GM12875 (cell line): ENCODE results near the gene TLK2.

Experiments
- H3K4me3 ChIP-seq: one replicate; pipeline ENCODE4 v1.5.1; 2011; ENCODE audit warnings: low read depth, low read length, control low read depth
- TF ChIP-seq, protein P1 (sequence below): IDR thresholded peaks from 2 replicates; pipeline ENCODE4 v1.5.1; 2011; ENCODE audit warnings: low read depth, mild to moderate bottlenecking, control low read depth, inconsistent platforms, low read length, moderate library complexity, borderline replicate concordance; ENCODE audit not compliant: insufficient read depth

The TLK2 gene

DNA sequence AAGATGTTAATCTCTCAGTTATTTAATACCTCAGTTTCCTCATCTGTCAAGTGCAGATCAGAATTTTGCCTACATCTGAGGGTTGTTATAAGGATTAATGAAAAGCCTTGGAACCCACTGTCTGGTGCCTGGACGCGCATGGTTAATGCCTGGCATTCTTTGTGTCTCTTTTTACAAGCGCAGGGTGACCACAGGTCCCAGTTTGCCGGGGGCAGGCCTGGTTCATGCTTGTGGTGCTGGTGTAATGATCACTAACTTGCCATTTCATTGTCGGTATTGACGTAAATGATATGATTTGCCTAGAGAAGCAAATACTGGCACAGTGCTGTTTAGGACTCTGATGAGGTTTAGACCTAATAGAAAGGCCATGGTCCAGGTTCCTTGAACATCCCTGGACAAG lies 172.0 kb downstream of the TLK2 start:
- TF ChIP-seq, protein P1, sequence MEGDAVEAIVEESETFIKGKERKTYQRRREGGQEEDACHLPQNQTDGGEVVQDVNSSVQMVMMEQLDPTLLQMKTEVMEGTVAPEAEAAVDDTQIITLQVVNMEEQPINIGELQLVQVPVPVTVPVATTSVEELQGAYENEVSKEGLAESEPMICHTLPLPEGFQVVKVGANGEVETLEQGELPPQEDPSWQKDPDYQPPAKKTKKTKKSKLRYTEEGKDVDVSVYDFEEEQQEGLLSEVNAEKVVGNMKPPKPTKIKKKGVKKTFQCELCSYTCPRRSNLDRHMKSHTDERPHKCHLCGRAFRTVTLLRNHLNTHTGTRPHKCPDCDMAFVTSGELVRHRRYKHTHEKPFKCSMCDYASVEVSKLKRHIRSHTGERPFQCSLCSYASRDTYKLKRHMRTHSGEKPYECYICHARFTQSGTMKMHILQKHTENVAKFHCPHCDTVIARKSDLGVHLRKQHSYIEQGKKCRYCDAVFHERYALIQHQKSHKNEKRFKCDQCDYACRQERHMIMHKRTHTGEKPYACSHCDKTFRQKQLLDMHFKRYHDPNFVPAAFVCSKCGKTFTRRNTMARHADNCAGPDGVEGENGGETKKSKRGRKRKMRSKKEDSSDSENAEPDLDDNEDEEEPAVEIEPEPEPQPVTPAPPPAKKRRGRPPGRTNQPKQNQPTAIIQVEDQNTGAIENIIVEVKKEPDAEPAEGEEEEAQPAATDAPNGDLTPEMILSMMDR: no peak
- H3K4me3 ChIP-seq: no peak overlapping the region

DNA sequence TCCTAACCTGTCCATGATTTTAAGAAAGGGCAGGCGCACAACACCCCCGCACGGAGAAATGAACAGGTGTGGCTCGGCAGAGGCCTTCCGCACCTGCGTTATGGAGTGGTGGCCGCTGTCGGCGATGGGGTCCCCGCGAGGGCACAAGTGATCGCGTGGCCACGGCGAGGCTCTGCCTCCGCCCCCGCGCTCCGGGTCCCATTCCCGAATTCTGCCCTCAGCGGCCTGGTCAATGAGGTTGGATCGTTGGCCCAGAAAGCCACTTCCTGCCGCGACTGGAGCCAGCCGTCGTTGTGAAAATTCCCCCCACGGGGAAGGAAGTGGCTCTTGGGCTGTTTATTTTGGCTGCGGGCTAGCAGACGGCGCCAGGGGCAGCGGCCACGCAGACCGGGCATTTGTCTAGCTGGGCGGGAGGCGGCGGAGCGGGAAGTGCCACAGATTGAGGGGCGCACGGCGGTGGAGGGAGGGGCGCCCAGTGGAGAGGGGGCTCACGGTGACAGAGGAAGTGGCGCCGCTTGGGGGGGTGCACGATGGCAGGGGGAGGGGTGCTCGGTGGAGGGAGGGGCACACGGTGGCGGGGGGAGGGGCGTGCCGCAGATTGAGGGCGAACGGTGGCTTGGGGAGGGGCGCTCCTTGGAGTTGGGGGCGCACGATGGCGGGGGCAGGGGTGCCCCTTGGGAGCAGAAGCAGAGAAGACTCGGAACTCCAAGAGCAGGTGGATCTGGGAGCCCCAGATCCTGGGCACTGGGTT lies 173.8 kb downstream of the TLK2 start:
- TF ChIP-seq, protein P1: no peak
- H3K4me3 ChIP-seq: peak overlapping the region; percentile 22

DNA sequence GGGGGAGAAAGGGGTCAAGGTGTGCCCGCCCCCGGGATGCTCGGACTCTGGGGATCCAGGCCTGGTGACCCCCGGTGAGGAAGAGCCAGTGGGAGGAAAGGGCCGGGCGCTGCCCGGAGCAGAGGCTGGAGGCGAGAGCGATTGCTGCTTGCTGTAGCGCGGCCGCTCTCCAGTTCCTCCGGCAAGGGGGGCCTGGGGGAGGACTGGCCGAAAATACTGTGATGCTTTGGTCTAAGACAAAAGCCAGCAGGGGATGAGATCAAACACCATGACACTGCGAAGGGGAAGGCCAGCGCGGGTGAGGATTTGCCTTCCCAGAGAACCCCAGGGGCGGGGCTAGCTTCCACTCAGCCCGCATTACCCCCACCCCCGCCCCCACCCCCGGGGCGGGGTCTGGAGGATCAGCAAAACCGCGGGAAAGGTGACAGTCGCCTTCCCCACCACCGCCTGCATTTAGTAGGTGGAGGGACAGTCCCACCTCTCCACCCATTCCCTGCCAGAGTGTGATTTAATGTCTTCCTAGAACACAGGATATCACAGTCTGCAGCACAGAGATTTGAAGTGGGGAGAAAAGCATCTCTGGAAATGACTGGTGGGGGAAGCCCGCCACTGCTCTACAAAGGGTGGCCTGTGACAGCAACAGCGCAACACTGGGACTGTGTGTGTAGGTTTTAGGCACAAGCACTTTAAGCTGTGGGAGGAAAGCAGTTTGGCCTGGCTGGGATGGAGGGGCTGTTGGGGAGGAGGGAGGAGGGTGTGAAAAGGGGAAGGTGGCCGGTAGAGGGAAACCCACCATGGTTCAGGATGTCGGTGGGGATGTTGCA lies 174.6 kb downstream of the TLK2 start:
- peak overlapping the region; percentile 22 for H3K4me3 ChIP-seq
- TF ChIP-seq, protein P1: no peak

DNA sequence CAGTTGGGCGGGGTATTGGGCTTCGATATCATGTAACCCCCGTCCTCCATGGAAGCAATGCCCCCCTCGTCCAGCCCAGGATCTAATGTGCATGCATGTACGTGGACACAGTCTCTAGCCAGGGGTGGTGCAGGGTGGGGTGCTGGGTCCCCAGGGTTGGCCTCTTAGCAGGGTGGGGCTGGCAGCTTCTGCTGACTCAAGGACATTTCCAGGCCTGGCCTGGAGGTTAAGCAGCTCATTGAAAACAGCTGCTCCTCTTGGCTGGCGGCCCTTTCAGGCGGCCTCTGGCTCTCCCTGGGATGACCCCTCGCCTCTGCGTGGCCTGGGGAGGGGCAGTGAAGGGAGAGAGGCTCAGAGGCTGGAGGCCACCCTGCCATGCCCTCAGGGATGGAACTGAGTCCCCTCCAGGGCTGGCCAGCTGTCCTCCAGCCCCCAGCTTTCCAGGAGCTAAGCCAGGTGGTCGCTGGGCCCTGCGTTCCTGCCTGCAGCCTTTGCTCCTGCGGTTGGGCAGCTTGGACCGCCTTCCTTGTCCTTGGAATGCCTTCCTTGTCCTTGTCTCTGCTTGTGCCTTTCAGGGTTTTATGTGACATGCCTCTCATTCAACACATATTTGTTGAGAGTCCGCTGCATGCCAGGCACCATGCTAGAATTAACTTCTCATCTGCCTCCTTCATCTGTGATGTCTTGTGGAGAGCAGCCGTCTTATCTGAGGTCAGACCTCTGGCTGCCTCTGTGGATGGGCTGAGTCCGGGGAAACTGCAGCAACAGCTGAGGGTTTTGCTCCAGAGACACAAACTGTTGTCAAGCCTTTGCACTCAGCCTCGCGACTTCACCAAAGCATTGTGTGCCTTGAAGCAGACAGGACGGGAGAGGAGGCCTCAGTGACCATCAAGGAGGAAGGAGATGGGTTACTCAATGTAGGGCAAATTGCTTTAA lies 175.5 kb downstream of the TLK2 start:
- H3K4me3 ChIP-seq: no peak overlapping the region
- TF ChIP-seq, protein P1: no peak

DNA sequence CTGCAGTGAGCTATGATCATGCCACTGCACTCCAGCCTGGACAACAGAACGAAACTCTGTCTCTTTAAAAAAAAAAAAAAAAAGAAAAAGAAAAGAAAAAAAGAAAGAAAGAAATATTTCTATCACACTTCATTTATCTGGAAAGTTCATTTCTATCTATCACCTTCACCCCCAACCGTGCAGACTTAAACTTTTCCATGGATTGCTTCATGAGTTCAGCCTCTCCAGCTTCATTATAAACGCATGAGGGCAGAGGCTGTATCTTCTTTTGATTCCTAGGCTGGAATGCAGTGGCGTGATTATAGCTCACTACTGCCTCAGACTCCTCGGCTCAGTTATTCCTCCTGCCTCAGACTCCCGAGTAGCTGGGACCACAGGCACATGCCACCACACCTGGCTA lies 177.0 kb downstream of the TLK2 start:
- no peak overlapping the region for H3K4me3 ChIP-seq
- TF ChIP-seq, protein P1: no peak

DNA sequence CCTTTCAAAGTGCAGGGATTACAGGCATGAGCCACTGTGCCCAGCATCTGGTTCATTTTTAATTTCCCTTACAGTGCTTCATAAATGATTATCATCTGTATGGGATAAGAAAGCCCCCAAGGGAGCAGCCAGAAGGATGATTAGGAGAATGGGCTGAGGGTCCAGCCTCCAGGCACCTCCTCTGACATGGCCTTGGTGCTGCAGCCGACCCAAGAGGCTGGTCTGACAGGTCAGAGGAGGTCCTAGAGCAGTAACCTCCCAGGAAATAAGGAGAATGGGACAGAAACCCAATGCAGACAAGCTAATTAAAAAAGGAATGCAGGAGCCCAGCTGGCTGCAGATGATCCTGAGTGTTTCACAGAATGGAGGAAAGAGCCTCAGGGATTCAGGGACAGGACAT lies 177.8 kb downstream of the TLK2 start:
- no peak overlapping the region for H3K4me3 ChIP-seq
- TF ChIP-seq, protein P1: no peak
